H9 (cell line): ENCODE data around the gene RUVBL1. TPM values are rescaled to one million over a fixed set of nuclear protein-coding genes. Genes with fewer than 3 reads are reported as not detected.
A peak's percentile ranks its signal among the peaks of the same experiment; 100 is the strongest.

Source experiments
- DNase-seq: peaks from one replicate; pipeline ENCODE4 v3.0.0-alpha.2; 2017
- H2AFZ ChIP-seq: one replicate; pipeline ENCODE4 v1.6.1; 2013; ENCODE audit warnings: mild to moderate bottlenecking, low read length, control low read depth, moderate library complexity
- H2AK5ac ChIP-seq: 2 replicates; pipeline ENCODE4 v1.6.1; 2013; ENCODE audit warnings: low read length, control low read depth, mixed read lengths; ENCODE audit not compliant: insufficient read length
- H2BK120ac ChIP-seq: one replicate; pipeline ENCODE4 v1.6.1; 2013; ENCODE audit warnings: low read depth, mild to moderate bottlenecking, low read length, control low read depth, inconsistent platforms; ENCODE audit not compliant: poor library complexity, severe bottlenecking
- H2BK12ac ChIP-seq: 2 replicates; pipeline ENCODE4 v1.6.1; 2013; ENCODE audit warnings: low read length, control low read depth, mixed read lengths, low read depth; ENCODE audit not compliant: insufficient read length
- H2BK15ac ChIP-seq: 2 replicates; pipeline ENCODE4 v1.6.1; 2013; ENCODE audit warnings: low read depth, low read length, control low read depth
- H2BK20ac ChIP-seq: one replicate; pipeline ENCODE4 v1.6.1; 2013; ENCODE audit warnings: low read depth, mild to moderate bottlenecking, low read length, control low read depth, inconsistent platforms; ENCODE audit not compliant: poor library complexity, severe bottlenecking
- H2BK5ac ChIP-seq: 2 replicates; pipeline ENCODE4 v1.6.1; 2013; ENCODE audit warnings: low read length, control low read depth, mixed read lengths; ENCODE audit not compliant: insufficient read length
- H3K14ac ChIP-seq: 2 replicates; pipeline ENCODE4 v1.6.1; 2013; ENCODE audit warnings: low read length, control low read depth; ENCODE audit not compliant: insufficient read depth
- H3K18ac ChIP-seq: 2 replicates; pipeline ENCODE4 v1.6.1; 2013; ENCODE audit warnings: low read depth, mild to moderate bottlenecking, mixed read lengths, low read length, control low read depth; ENCODE audit not compliant: insufficient read length
- H3K23ac ChIP-seq: 2 replicates; pipeline ENCODE4 v1.6.1; 2013; ENCODE audit warnings: low read length, control low read depth, mixed read lengths, low read depth; ENCODE audit not compliant: insufficient read length
- H3K23me2 ChIP-seq: 2 replicates; pipeline ENCODE4 v1.6.1; 2013; ENCODE audit warnings: low read depth, mild to moderate bottlenecking, mixed read lengths, low read length, control low read depth; ENCODE audit not compliant: insufficient read length, poor library complexity, severe bottlenecking
- H3K27ac ChIP-seq: 2 replicates; pipeline ENCODE4 v1.5.1; 2013; ENCODE audit warnings: low read length, control low read depth, mixed read lengths, low read depth; ENCODE audit not compliant: insufficient read length
- H3K27me3 ChIP-seq: 2 replicates; pipeline ENCODE4 v1.6.1; 2013; ENCODE audit warnings: low read length, control low read depth, inconsistent platforms; ENCODE audit not compliant: insufficient read depth
- H3K4ac ChIP-seq: 2 replicates; pipeline ENCODE4 v1.6.1; 2013; ENCODE audit warnings: low read depth, mild to moderate bottlenecking, control low read depth, inconsistent platforms, low read length, moderate library complexity
- H3K4me1 ChIP-seq: 2 replicates; pipeline ENCODE4 v1.6.1; 2013; ENCODE audit warnings: low read length, control low read depth, inconsistent platforms; ENCODE audit not compliant: insufficient read depth
- H3K4me2 ChIP-seq: 2 replicates; pipeline ENCODE4 v1.6.1; 2013; ENCODE audit warnings: low read length, control low read depth, mixed read lengths; ENCODE audit not compliant: insufficient read length, insufficient read depth
- H3K56ac ChIP-seq: 2 replicates; pipeline ENCODE4 v1.6.1; 2013; ENCODE audit warnings: low read depth, mild to moderate bottlenecking, mixed read lengths, low read length, control low read depth; ENCODE audit not compliant: insufficient read length
- H3K79me1 ChIP-seq: 2 replicates; pipeline ENCODE4 v1.6.1; 2013; ENCODE audit warnings: low read depth, mild to moderate bottlenecking, moderate library complexity, low read length, control low read depth, inconsistent platforms; ENCODE audit not compliant: insufficient read depth, poor library complexity, severe bottlenecking
- H3K79me2 ChIP-seq: 2 replicates; pipeline ENCODE4 v1.6.1; 2013; ENCODE audit warnings: low read length, control low read depth, inconsistent platforms; ENCODE audit not compliant: insufficient read depth
- H3K9ac ChIP-seq: 2 replicates; pipeline ENCODE4 v1.6.1; 2013; ENCODE audit warnings: low read length, control low read depth, mixed read lengths; ENCODE audit not compliant: insufficient read length; ENCODE audit errors: extremely low read depth
- H3K9me3 ChIP-seq: one replicate; pipeline ENCODE4 v1.6.1; 2013; ENCODE audit warnings: low read depth, low read length, inconsistent platforms; ENCODE audit not compliant: control insufficient read depth
- H3T11ph ChIP-seq: one replicate; pipeline ENCODE4 v1.6.1; 2013; ENCODE audit warnings: mild to moderate bottlenecking, low read length, control low read depth, inconsistent platforms
- H4K20me1 ChIP-seq: one replicate; pipeline ENCODE4 v1.6.1; 2013; ENCODE audit not compliant: control insufficient read depth, insufficient read length, insufficient read depth
- H4K5ac ChIP-seq: 2 replicates; pipeline ENCODE4 v1.6.1; 2013; ENCODE audit warnings: low read depth, mild to moderate bottlenecking, mixed read lengths, low read length, control low read depth; ENCODE audit not compliant: insufficient read length
- H4K8ac ChIP-seq: replicated peaks from 2 replicates; pipeline ENCODE4 v1.6.1; 2013; ENCODE audit warnings: low read length, control low read depth, mixed read lengths, low read depth; ENCODE audit not compliant: insufficient read length
- H4K91ac ChIP-seq: 2 replicates; pipeline ENCODE4 v1.6.1; 2013; ENCODE audit warnings: low read depth, mild to moderate bottlenecking, moderate library complexity, mixed read lengths, low read length, control low read depth; ENCODE audit not compliant: insufficient read length
- H3K27ac Mint-ChIP-seq, 3 experiments: 2 replicates in 2 of 3; 3 replicates in 1 of 3; pipeline ENCODE4 v1.8.0; 2020 to 2021; ENCODE audit warnings: mixed read lengths in 3 of 3, mild to moderate bottlenecking in 1 of 3, moderate library complexity in 1 of 3
- H3K27me3 Mint-ChIP-seq: 2 replicates; pipeline ENCODE4 v1.8.0; 2021; ENCODE audit warnings: low read depth, mild to moderate bottlenecking, moderate library complexity, mixed read lengths
- H3K36me3 Mint-ChIP-seq, 3 experiments: 2 replicates in 2 of 3; 3 replicates in 1 of 3; pipeline ENCODE4 v1.8.0; 2020 to 2021; ENCODE audit warnings: low read depth in 3 of 3, mixed read lengths in 3 of 3; ENCODE audit not compliant: insufficient read depth in 1 of 3
- H3K4me1 Mint-ChIP-seq, 2 experiments: 2 replicates each; pipeline ENCODE4 v1.8.0; 2020; ENCODE audit warnings: mixed read lengths in 2 of 2
- H3K4me3 Mint-ChIP-seq, 2 experiments: 2 replicates in 1 of 2; 3 replicates in 1 of 2; pipeline ENCODE4 v1.8.0; 2020 to 2021; ENCODE audit warnings: mild to moderate bottlenecking in 2 of 2, mixed read lengths in 2 of 2, moderate library complexity in 1 of 2
- H3K9me3 Mint-ChIP-seq, 2 experiments: 2 replicates in 1 of 2; 3 replicates in 1 of 2; pipeline ENCODE4 v1.8.0; 2020; ENCODE audit warnings: mild to moderate bottlenecking in 2 of 2, mixed read lengths in 2 of 2, moderate library complexity in 1 of 2
- CTCF ChIP-seq: fragments of 200-600 bp; sonication (generic); conservative IDR thresholded peaks from 3 replicates; pipeline ENCODE4 v1.8.0; 2021; ENCODE audit warnings: antibody characterized with exemption, mild to moderate bottlenecking
- WGBS: extraction: QIAGEN DNeasy Blood & Tissue Kit; methylation state at CpG from one replicate; pipeline ENCODE4 v1.1.7; 2013; ENCODE audit warnings: missing lambda C conversion rate, low lambda C conversion rate, mixed read lengths; ENCODE audit not compliant: insufficient read length; ENCODE audit errors: extremely low coverage; 5-methylcytosine and 5-hydroxymethylcytosine counted together
- total RNA-seq: library from RNA; stranded (reverse); gene quantifications from 2 replicates; pipeline ENCODE4 v1.2.1, GENCODE V29; 2021

The RUVBL1 gene
- total RNA-seq, 1 experiment from 2014 or later: 99.6 TPM

DNA sequence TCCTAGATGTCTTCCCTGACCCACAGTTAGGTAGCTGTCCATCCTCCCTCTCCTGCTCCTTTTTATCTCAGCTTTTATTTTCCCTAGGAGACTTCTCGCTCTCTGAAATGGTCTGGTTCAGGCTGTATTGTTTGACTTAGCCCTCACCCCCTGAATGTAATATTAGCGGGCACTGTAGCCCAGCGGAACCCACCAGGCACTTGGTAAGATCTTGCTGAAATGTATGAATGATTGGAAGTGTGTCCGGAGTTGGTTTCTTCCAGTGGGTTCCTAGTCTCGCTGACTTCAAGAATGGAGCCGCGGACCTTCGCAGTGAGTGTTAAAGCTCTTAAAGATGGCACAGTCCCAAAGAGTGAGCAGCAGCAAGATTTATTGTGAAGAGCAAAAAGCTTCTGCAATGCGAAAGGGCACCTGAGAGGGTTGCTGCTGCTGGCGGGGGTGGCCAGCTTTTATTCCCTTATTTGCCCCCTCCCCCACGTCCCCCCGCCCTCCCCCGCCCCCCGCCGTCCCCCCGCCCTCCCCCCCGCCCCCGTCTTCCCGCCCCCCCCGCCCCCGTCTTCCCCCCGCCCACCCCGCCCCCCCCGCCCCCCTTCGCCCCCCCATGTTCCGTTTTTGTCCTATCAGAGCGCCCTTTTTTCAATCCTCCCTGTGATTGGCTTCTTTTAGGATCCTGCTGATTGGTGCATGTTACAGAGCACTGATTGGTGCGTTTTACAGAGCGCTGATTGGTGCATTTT, 29.0 kb upstream of the RUVBL1 start:
- Mint-ChIP-seq H3K4me3 (peak overlapping the region; percentile 75 to 89), H3K36me3 (peaks cover 11 to 18% (median 13%) of the 10 kb centered on the region in 3 experiments), H3K27me3 (peaks cover 23% of the 10 kb centered on the region), H3K27ac (peak overlapping the region in 2 of 3 experiments; percentile 32 to 89; a peak in 3 of 7 replicates), H3K9me3 (peaks cover 7 to 11% of the 10 kb centered on the region in 2 experiments; a peak in 4 of 5 replicates), H3K4me1 (peaks cover 2 to 7% of the 10 kb centered on the region in 2 experiments)
- Histone ChIP-seq H4K91ac (no peak overlapping the region), H2BK20ac (no peak overlapping the region), H3K18ac (no peak overlapping the region), H3K27ac (no peak overlapping the region), H4K5ac (no peak overlapping the region), H3K23ac (no peak overlapping the region), H3K79me2 (no peaks in the 10 kb centered on the region), H4K8ac (no peak overlapping the region), H3K23me2 (no peaks in the 10 kb centered on the region), H3K4ac (no peak overlapping the region), H2BK5ac (no peak overlapping the region), H2BK120ac (no peak overlapping the region), H2BK15ac (no peak overlapping the region), H2BK12ac (no peak overlapping the region), H3K14ac (no peak overlapping the region), H3K9ac (no peak overlapping the region), H4K20me1 (no peaks in the 10 kb centered on the region), H3K4me1 (no peaks in the 10 kb centered on the region), H2AK5ac (no peak overlapping the region), H3K79me1 (no peaks in the 10 kb centered on the region), H3K9me3 (no peaks in the 10 kb centered on the region), H3K56ac (no peak overlapping the region), H3K4me2 (peak overlapping the region; percentile 32), H3K27me3 (no peaks in the 10 kb centered on the region), H3T11ph (no peak overlapping the region), H2AFZ (no peak overlapping the region)
- no CpG with 5 or more reads among the region's 29 CpGs for WGBS
- TF ChIP-seq CTCF: no peak
- no peak for DNase-seq
